ENCODE results near the gene GRWD1.

GRWD1 gene

DNA sequence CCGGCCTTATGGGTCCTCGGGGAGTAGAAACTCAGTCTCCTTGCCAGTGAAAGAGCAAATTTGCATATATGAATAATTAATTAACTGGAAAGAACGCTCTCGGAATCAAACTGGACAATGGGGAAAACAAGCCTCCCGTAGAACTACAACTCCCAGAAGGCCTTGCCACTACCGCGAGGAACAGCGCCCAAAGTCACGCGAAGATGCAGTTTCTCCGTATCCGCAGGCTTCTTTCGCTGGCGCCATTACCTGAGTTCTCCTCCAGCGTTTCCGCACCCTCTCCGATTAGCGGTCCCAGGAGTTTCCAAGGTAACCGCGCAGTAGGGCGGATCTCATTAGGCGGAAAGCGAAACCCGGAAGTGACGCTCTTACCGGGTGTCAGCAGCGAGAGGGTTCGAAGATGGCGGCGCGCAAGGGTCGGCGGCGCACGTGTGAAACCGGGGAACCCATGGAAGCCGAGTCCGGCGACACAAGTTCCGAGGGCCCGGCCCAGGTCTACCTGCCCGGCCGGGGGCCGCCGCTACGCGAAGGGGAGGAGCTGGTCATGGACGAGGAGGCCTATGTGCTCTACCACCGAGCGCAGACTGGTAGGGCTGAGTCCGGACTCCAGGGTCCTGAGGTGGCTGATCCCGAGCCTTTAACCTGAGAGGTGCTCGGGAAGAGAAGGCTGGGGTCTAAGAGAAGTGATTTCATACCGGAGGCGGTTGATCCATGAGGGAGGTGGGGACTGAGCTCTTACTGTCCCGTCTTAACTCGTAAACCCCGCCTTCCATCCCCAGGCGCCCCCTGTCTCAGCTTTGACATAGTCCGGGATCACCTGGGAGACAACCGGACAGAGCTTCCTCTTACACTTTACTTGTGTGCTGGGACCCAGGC, at the start of gene GRWD1:
Gene GRWD1, plus strand, starts transcription at position 378 of the 876 bp plus-strand sequence. Its CDS starts 23 bp downstream, at position 401.
- DNase-seq (ENCODE audit: low spot score) = peak; percentile 94

DNA sequence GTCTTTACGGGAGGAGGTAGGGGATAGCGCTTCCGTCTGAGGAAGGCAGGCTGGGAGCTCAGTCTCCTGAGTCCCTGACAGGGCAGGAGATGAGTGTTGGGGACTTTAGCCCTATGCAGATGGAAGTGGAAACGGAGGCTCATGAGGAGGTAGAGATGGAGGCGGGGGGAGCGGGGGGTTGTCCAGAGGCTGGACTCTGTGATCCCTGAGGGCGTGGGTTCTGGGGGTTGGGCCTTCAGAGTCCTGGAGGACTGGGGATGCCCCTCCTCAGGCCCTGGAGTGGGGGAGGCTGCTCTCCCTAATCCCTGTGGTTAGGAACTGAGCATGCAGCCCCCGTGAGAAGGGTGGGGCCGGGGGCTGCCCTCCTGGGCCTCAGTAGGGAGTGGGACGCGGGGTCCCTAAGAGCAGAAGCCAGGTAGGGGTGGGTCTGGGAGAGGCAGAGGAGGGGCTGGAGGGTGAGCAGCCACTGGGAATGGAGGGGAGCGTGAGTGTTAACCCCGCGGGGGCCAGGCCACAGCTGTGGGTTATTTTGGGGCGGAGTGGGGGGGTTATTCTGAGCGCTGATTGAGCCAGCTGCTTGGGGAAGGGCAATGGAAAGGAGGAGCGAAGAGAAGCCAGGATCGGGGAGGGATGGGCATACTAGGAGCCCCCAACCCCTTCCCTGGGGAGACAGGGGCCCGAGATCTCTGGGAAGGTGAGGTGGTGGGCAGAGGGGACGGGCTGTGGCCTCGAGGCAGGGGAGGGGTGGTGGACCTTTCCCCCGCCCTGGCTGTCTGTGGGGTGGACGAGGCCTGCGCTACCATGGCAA, 49.6 kb upstream of the GRWD1 start:
- DNase-seq (ENCODE audit: low spot score) = no peak

DNA sequence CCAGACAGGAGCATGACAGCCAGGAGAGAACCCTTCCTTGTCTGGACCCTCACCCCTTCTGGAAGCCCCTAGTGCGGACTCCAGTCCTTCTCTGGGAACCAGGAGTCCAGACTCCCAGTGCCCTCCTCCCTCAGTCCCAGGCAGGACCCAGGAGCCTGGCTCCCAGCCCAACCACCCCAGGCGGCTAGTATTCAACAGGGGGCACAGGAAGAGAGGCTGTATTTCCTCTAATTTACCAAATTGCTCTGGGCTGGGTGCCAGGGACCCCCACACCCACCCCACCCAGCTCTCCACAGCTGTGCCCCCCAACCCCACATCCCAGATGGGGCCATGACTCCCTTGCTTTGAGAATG, 49.0 kb upstream of the GRWD1 start:
- DNase-seq (ENCODE audit: low spot score) = no peak

DNA sequence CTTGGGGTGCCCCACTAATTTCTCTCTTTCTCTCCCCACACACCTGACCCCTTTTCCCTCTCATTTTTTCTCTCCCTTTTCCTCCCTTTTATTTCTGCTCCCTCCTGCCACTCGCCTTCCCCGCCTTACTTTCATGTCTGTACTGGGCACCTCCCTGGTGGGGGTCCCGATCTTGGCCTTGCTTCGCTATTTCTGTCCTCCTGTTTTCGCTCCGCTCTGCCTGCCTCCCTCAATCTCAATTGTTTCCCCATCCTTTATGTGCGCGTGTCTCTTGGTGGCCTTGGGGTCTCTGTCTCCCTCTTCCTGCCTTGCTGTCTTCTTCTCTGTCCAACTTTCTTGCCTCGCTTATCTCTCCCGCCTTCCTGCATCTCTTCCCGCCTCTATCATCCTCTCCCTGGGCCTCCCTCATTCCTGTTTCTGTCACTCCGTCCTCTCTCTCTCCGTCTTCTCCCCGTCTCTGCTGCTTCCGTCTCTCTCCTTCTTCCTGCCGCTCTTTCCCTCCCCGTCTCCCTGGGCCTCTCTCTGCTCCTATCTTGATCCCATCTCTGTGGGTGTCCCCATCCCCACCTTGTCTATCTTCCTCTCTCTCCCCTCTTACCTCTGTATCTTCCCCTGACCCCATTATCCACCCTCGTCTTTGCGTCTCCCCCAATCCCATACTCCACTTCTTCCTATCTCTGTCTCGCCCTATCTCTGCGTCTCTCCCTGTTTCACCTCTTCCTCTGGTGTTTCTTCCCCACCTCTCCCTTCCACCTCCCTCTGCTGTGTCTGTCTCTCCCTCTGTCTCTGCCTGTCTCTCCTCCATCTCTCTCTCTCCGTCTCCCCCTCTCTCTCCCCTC, 48.3 kb upstream of the GRWD1 start:
- no peak for DNase-seq (ENCODE audit: low spot score)

DNA sequence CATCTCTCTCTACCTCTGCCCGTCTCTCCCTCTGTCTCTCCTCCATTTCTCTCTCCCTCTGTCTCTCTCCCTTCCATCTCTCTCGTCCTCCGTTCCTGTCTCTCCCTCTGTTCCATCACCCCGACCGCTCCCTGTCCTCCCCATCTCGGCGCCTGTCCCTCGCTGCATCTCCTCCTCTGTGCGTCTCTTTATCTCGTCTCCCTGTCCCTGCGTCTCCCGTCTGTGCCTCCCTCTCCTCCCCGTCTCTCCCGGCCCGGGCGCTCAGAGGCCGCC, 47.7 kb upstream of the GRWD1 start:
- DNase-seq (ENCODE audit: low spot score) = no peak

DNA sequence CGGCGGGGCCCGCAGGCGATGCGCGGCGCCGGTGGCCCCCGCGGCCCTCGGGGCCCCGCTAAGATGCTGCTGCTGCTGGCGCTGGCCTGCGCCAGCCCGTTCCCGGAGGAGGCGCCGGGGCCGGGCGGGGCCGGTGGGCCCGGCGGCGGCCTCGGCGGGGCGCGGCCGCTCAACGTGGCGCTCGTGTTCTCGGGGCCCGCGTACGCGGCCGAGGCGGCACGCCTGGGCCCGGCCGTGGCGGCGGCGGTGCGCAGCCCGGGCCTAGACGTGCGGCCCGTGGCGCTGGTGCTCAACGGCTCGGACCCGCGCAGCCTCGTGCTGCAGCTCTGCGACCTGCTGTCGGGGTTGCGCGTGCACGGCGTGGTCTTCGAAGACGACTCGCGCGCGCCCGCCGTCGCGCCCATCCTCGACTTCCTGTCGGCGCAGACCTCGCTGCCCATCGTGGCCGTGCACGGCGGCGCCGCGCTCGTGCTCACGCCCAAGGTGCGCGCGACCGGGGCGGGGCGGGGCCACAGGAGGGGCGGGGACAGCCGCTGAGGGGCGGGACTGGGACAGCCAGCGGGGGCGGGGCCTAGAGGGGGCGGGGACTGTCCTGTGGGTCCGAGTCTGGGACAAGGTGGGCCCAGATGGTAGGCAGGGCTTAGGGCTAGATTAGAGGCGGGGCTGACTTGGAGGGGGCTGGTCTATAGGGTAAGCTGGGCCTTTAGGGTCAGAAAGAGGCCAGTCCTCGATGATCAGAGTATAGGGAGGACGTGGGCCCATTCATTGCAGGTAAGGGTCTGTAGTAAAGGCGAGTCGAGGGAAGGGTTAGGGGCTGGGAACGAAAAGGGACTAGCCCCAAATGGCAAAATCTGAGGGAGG, 47.2 kb upstream of the GRWD1 start:
- peak; percentile 92 for DNase-seq (ENCODE audit: low spot score)

DNA sequence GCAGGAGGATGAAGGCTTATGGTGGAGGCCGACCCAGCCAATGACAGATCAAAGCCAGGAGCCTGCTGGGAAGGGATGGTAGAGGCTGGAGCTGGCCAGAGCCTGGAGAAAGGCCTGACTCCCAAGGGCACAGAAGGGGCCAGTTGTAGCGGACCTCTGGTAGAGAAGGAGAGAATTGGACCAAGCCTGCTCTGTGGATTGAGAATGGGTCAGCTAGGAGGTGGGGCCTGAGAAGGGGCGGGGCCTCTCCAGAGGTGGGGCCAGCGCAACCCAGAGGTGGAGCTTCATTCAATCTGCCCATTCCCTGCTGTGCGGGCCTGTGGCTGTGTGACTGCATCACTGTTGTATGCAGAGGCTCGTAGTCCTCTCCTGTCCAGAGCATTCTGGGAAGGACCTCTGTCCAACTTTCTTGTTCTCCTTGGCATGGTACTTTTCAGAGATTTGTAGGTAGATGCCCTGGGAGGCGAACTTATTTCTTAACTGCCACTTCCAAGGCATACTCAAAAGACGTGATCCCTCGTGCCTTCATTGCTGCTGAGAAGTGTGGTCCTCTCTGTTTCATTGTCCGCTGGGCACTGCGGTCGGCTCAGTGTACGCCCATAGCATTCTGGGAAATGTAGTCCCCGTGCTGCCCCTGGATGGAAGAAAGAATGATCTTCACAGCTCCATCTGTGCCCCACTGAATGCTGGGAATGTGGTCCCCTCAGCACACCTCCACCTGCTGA, 45.6 kb upstream of the GRWD1 start:
- DNase-seq (ENCODE audit: low spot score) = peak; percentile 92

DNA sequence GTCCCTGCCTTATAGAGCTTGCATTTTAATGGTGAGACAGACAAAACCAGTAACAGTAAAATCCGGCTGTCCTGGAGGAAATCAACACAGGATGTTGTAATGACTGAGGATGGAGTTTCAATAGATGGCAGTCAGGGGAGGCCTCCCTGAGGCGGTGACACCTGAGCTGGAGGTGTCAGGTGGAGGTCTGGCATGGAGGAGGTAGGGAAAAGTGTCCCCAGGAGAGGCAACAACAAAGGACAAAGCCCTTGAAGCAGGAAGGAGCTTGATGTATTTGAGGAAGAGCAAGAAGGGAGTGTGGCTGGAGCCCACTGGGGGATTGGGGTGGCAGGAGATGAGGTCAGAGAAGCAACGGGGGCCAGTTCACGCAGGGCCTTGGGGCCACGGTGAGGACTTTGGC, 44.5 kb upstream of the GRWD1 start:
- DNase-seq (ENCODE audit: low spot score) = no peak

DNA sequence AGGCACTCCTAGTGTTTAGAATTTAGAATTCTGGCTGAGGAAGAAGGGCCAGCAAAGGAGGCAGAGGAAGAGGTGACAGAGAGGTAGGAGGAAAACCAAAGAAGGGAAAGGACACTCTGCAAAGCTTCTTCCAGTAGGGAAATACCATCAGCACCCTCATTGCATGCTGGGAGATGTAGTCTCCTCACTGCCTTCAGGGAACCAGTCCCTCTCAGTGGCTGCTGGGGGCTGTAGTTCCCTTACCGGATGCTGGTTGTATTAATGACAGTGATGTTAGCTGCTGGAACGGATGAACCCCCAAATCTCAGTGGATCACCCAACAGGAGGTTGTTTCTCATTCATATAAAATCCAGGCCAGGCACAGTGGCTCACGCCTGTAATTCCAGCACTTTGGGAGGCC, 42.2 kb upstream of the GRWD1 start:
- DNase-seq (ENCODE audit: low spot score) = peak; percentile 58

DNA sequence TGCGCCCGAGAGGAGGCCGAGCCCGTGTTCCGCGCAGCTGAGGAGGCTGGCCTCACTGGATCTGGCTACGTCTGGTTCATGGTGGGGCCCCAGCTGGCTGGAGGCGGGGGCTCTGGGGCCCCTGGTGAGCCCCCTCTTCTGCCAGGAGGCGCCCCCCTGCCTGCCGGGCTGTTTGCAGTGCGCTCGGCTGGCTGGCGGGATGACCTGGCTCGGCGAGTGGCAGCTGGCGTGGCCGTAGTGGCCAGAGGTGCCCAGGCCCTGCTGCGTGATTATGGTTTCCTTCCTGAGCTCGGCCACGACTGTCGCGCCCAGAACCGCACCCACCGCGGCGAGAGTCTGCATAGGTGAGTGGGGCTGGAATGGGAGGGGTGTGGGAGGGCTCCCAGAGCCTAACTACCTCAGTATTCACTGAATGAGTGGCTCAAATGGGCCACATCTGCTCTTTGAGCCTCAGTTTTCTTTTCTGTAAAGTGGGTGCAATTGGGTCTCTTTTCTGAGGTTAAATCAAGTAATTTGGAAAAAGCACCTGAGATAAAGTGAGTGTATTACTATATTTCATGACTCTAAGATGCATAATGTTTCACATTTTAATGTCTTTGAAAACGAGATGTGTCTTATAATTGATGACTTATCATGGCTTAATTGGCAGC, 40.6 kb upstream of the GRWD1 start:
- DNase-seq (ENCODE audit: low spot score) = no peak

DNA sequence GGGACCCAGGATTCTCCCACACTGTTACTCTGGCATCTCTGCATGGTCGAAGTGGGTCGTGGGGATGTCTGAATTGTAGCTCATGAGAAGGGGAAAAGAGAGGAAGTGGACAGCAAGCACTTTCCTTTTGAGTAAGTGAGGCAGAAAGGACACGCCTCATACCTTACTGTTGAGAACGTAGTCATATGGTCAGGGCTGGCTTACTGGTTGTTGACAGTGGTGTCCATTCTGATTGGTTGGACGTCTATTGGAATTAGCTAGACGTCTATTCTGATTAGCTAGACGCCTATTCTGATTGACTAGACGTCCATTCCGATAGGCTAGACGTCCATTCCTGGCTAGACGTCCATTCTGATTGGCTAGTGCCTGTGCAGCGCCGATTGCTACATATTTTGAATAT, 39.9 kb upstream of the GRWD1 start:
- no peak for DNase-seq (ENCODE audit: low spot score)

DNA sequence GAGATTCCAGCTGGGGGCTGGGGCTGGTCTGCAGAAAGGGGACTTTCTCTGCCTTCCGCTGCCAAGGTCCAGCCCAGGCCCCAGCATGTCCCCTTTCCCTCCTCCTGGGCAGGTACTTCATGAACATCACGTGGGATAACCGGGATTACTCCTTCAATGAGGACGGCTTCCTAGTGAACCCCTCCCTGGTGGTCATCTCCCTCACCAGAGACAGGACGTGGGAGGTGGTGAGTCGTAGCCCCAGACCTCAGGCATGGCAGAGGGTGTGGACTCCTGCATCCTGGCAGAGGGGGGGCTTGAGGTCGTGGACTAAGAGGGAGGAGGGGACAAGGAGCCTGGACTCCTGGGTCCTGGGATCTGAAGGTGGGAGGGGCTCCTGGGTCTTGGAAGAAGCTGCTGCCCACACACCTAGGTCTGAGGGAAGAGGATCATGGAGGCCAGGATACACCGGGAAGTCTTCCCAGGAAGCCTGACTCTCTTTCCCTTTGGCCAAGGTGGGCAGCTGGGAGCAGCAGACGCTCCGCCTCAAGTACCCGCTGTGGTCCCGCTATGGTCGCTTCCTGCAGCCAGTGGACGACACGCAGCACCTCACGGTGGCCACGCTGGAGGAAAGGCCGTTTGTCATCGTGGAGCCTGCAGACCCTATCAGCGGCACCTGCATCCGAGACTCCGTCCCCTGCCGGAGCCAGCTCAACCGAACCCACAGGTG, 31.8 kb upstream of the GRWD1 start:
- peak; percentile 49 for DNase-seq (ENCODE audit: low spot score)

DNA sequence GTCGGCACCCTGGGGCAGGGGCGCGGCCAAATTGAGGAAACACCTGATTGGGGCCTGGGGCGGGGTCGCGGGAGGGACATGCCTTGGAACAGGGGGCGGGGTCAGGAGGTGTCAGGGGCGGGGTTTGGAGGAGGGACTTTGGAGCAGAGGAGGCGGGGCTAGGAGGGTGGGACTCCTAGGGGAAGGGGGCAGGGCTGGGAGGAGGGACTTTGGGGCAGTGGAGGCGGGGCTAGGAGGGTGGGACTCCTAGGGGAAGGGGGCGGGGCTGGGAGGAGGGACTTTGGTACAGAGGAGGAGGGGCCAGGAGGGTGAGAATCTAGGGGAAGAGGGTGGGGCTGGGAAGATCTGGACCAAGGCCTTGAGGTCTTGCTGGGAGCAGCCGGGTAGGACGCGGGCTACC, 30.4 kb upstream of the GRWD1 start:
- peak; percentile 54 for DNase-seq (ENCODE audit: low spot score)

DNA sequence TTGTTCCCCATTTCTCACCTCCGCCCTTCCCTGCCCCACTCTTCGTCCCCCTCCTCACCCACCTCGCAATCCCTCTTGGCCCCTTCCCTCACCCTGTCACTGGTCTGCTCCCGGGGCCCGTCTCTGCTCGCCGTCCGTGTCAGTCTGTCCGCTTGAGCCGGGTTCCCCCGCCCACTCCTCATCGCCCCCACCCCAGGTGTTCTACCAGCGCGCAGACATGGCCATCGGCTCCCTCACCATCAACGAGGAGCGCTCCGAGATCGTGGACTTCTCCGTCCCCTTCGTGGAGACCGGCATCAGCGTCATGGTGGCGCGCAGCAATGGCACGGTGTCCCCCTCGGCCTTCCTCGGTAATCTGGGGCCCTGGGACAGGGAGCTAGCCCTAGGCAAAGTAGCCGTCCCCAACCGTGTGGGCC, 30.0 kb upstream of the GRWD1 start:
- DNase-seq (ENCODE audit: low spot score) = no peak

DNA sequence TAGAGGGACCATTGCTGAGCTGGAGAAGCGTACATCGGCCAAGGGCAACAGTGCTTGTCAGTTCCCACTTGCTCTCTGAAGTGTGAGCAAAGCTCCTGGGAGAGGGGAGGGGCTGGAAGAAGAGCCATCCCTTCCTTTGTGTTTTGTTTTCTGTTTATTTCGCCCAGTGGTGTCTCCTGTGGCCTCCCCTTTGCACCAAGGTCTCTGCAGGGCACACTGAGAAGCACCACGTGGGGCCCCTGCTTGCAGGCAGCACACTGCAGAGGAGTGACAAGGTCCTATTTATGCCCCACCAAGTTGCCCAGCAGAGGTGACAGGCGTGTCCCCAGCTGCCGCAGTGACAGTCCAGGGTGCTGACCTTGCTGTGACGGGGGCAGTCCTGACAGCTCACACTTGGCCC, 28.4 kb upstream of the GRWD1 start:
- DNase-seq (ENCODE audit: low spot score) = no peak

DNA sequence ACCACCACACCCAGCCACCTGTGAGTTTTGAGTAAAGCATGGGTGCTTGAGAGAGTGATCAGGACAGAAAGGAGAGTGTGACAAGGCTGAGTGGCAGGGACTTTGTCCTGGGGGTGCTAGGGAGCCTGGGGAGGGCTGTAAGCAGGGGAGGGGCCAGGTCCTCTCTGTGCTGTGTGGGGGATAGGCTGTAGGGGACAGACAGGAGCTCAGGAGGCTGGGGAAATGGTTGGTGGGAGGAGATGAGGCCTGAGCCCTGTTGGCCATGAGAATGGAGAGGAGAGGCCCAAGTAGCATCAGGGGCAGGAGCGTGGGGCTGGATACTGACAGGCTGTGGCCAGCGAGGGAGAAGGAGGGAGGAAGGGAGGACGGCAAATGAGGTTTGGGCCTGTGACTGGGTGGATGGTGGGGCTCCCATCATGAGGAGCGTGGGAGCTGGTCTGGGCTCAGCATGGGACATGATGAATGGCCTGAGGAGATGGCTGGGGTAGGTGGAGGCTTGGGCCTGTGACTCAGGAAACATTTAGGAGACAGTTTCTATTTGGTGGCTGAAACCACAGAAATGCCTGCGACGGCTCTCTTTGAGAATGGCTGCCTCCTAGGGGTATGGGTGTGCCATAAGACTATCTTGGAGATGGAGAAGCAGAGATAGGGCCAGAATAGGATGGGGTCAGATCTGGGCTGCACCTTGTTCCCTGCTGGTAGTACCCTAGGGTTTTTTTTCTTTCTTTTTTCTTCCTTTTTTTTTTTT, 27.3 kb upstream of the GRWD1 start:
- peak; percentile 63 for DNase-seq (ENCODE audit: low spot score)

DNA sequence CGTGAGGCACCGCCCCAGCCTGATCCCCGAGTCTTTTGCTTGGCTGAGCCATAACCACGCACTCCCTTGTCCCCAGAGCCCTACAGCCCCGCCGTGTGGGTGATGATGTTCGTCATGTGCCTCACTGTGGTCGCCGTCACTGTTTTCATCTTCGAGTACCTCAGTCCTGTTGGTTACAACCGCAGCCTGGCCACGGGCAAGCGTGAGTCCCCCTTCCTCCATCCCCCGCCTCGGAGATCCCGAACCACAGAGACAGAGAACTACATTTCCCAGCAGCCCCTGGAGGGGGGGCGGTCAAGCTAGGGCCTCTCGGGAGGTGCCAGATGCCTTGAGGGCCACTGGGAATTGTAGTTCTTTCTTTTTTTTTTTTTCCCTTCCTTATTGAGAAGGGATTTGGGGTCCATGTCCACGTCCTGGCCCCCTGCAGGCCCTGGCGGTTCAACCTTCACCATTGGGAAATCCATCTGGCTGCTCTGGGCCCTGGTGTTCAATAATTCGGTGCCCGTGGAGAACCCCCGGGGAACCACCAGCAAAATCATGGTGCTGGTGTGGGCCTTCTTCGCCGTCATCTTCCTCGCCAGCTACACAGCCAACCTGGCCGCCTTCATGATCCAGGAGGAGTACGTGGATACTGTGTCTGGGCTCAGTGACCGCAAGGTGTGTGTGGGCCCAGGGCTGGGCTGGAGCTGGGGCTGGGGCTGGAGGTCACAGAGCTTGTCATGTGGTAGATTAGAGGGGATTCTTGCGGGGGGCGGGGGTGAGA, 26.4 kb upstream of the GRWD1 start:
- DNase-seq (ENCODE audit: low spot score) = peak; percentile 58

DNA sequence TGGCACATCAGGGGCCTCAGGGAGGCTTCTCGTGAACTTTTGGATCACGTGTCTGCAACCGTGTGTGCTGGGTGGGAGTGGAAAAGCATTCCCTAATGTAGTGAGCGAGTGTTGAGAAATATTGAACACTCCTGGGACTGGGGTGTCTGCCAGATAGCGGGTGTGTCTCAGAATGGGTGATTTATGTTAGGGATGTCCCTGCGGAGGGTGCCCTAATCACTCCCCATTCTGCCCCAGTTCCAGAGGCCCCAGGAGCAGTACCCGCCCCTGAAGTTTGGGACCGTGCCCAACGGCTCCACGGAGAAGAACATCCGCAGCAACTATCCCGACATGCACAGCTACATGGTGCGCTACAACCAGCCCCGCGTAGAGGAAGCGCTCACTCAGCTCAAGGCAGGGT, 24.2 kb upstream of the GRWD1 start:
- no peak for DNase-seq (ENCODE audit: low spot score)

Measured in AG20443 (cell line).